ENCODE data around the gene RUBCN.

DNA sequence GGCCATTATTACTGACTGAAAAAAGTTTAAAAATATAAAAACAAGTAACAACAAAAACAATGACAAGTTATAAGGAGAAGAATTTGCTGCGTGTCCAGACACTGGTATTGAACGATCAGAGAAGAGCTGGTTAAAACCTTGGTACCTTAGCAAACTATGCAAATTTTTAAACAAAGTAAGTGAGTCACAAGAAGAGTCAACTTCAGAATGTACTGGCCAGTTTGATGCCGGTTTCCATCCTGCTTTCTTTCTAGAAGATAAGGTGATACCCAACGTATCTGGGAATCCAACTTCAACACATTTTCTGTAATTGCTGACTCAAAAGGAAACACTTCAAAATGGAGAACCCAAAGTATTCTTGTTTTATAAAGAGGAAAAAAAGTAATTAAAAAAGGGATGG, 49.8 kb downstream of the RUBCN start:
- TF ChIP-seq, protein P1, sequence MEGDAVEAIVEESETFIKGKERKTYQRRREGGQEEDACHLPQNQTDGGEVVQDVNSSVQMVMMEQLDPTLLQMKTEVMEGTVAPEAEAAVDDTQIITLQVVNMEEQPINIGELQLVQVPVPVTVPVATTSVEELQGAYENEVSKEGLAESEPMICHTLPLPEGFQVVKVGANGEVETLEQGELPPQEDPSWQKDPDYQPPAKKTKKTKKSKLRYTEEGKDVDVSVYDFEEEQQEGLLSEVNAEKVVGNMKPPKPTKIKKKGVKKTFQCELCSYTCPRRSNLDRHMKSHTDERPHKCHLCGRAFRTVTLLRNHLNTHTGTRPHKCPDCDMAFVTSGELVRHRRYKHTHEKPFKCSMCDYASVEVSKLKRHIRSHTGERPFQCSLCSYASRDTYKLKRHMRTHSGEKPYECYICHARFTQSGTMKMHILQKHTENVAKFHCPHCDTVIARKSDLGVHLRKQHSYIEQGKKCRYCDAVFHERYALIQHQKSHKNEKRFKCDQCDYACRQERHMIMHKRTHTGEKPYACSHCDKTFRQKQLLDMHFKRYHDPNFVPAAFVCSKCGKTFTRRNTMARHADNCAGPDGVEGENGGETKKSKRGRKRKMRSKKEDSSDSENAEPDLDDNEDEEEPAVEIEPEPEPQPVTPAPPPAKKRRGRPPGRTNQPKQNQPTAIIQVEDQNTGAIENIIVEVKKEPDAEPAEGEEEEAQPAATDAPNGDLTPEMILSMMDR (tag by site-specific recombination; IDR thresholded peaks at IDR 0.05), result no peak
- TF ChIP-seq ZNF660 (tag by site-specific recombination; IDR thresholded peaks at IDR 0.05) (no peak), ZBTB8A (tag by site-specific recombination; IDR thresholded peaks at IDR 0.05) (no peak), ZNF202 (tag by site-specific recombination; IDR thresholded peaks at IDR 0.05; ENCODE audit: borderline replicate concordance) (no peak), ZNF341 (tag by site-specific recombination; IDR thresholded peaks at IDR 0.05; ENCODE audit: low read depth) (no peak)
- TF ChIP-seq, protein P2, sequence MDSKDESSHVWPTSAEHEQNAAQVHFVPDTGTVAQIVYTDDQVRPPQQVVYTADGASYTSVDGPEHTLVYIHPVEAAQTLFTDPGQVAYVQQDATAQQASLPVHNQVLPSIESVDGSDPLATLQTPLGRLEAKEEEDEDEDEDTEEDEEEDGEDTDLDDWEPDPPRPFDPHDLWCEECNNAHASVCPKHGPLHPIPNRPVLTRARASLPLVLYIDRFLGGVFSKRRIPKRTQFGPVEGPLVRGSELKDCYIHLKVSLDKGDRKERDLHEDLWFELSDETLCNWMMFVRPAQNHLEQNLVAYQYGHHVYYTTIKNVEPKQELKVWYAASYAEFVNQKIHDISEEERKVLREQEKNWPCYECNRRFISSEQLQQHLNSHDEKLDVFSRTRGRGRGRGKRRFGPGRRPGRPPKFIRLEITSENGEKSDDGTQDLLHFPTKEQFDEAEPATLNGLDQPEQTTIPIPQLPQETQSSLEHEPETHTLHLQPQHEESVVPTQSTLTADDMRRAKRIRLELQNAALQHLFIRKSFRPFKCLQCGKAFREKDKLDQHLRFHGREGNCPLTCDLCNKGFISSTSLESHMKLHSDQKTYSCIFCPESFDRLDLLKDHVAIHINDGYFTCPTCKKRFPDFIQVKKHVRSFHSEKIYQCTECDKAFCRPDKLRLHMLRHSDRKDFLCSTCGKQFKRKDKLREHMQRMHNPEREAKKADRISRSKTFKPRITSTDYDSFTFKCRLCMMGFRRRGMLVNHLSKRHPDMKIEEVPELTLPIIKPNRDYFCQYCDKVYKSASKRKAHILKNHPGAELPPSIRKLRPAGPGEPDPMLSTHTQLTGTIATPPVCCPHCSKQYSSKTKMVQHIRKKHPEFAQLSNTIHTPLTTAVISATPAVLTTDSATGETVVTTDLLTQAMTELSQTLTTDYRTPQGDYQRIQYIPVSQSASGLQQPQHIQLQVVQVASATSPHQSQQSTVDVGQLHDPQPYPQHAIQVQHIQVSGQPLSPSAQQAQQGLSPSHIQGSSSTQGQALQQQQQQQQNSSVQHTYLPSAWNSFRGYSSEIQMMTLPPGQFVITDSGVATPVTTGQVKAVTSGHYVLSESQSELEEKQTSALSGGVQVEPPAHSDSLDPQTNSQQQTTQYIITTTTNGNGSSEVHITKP (tag by site-specific recombination; IDR thresholded peaks at IDR 0.05), result no peak
